HepG2 (cell line): ENCODE data around the gene COQ8A. TPM values are rescaled to one million over a fixed set of nuclear protein-coding genes. Genes with fewer than 3 reads are reported as not detected.

ENCODE experiments used
- BCL6 ChIP-seq: IDR thresholded peaks from 2 replicates; pipeline ENCODE4 v1.6.1; 2016; ENCODE audit warnings: missing genetic modification reagents, missing compliant biosample characterization
- CBX1 ChIP-seq: IDR thresholded peaks from one replicate; pipeline ENCODE4 v1.6.1; 2016; ENCODE audit warnings: antibody characterized with exemption, low read depth
- CEBPB ChIP-seq: IDR thresholded peaks from 2 replicates; pipeline ENCODE4 v1.6.1; 2011; ENCODE audit warnings: low read depth, low read length, improper control_type of control experiment, borderline replicate concordance
- ERF ChIP-seq: IDR thresholded peaks from 2 replicates; pipeline ENCODE4 v1.6.1; 2018; ENCODE audit warnings: missing biosample characterization, missing genetic modification reagents
- JARID2 ChIP-seq: sonication (generic); formaldehyde crosslinking; IDR thresholded peaks from 2 replicates; pipeline ENCODE4 v1.8.1; 2023; ENCODE audit warnings: missing genetic modification reagents, inconsistent platforms; ENCODE audit not compliant: insufficient replicate concordance
- MYC ChIP-seq: sonication (generic); formaldehyde crosslinking; IDR thresholded peaks from 2 replicates; pipeline ENCODE4 v1.9.0; 2021; ENCODE audit warnings: missing genetic modification reagents, borderline replicate concordance
- POGZ ChIP-seq: sonication (generic); formaldehyde crosslinking; IDR thresholded peaks from 2 replicates; pipeline ENCODE4 v1.4.0; 2020; ENCODE audit warnings: mild to moderate bottlenecking, missing genetic modification reagents
- PPARG ChIP-seq: conservative IDR thresholded peaks from 2 replicates; pipeline ENCODE4 v1.6.1; 2016; ENCODE audit warnings: missing biosample characterization, missing genetic modification reagents
- XRCC5 ChIP-seq: fragments of 200-400 bp; formaldehyde crosslinking; optimal IDR thresholded peaks from 2 replicates; pipeline ENCODE3; 2017; ENCODE audit warnings: mild to moderate bottlenecking, low read length
- ZBTB20 ChIP-seq: sonication (generic); formaldehyde crosslinking; IDR thresholded peaks from 2 replicates; pipeline ENCODE4 v1.8.1; 2023; ENCODE audit warnings: missing genetic modification reagents, low read depth, mild to moderate bottlenecking, borderline replicate concordance
- polyA plus RNA-seq, 8 experiments: library from polyadenylated mRNA; depleted of rRNA in 3 of 8; stranded (reverse) in 7 of 8; unstranded in 1 of 8; fragments of >200 nt; fragmentation: Illumina TruSeq in 4 of 8; extraction: Trizol in 4 of 8; gene quantifications; 2 replicates each; pipeline versions ENCODE4 v1.2.1 to v1.2.3, GENCODE V29; 2011 to 2016; ENCODE audit warnings: low read depth in 4 of 8, missing spikeins in 1 of 8, mixed read lengths in 1 of 8; ENCODE audit not compliant: insufficient read depth in 1 of 8
- total RNA-seq, 5 experiments: library from RNA; depleted of rRNA; stranded (reverse); fragments of >200 nt; fragmentation: Illumina TruSeq; extraction: Trizol; gene quantifications; 2 replicates each; pipeline ENCODE4 v1.2.3, GENCODE V29; 2016; ENCODE audit warnings: low read depth in 1 of 5
- TF ChIP-seq, protein P1 (sequence below): IDR thresholded peaks from 2 replicates; pipeline ENCODE4 v1.6.1; 2016; ENCODE audit warnings: low read depth
- TF ChIP-seq, protein P2 (sequence below): sonication (generic); formaldehyde crosslinking; IDR thresholded peaks from 2 replicates; pipeline ENCODE4 v1.5.1; 2020; ENCODE audit warnings: missing genetic modification reagents, mild to moderate bottlenecking, borderline replicate concordance
- TF ChIP-seq, protein P3 (sequence below), 2 experiments: sonication (generic) in 1 of 2; formaldehyde crosslinking in 1 of 2; IDR thresholded peaks; 2 replicates each; pipeline versions ENCODE4 v1.4.0 to v1.6.1; 2018 to 2020; ENCODE audit warnings: missing genetic modification reagents in 2 of 2, borderline replicate concordance in 1 of 2, low read depth in 1 of 2, mild to moderate bottlenecking in 1 of 2, missing biosample characterization in 1 of 2
- TF ChIP-seq, protein P4 (sequence below): sonication (generic); formaldehyde crosslinking; IDR thresholded peaks from 2 replicates; pipeline ENCODE4 v1.5.1; 2020; ENCODE audit warnings: mild to moderate bottlenecking, missing genetic modification reagents
- TF ChIP-seq, protein P5 (sequence below): sonication (generic); formaldehyde crosslinking; IDR thresholded peaks from 2 replicates; pipeline ENCODE4 v1.4.0; 2020; ENCODE audit warnings: missing genetic modification reagents, borderline replicate concordance

Gene COQ8A
- total and polyA plus RNA-seq, 2 of the 13 experiments (the other 11 are each of a cell fraction or from before 2014, with no cell fraction given): 60.4 to 88.7 TPM

DNA sequence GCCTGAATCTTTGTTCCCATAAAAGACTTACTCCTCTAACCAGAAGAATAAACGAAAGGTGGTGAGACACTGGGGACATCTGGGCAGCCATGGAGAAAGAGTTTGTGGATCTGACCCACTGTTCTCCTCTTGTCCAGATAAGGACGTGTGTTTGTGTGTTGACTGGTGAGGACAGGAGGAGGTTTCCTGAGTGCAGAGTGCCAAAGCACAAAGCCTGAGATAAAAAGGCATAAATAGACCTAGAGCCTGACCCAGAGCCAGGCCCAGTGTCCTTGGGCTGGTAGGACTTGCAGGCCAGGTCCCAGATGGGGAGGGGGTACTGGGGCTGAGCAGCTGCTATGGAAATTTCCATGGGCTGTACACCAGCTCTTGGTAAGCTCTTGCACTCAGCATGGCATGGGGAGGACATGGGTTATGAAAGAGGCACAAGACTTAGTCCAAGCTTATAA is 19.6 kb upstream of the COQ8A start (continued):
- TF ChIP-seq, protein P1, sequence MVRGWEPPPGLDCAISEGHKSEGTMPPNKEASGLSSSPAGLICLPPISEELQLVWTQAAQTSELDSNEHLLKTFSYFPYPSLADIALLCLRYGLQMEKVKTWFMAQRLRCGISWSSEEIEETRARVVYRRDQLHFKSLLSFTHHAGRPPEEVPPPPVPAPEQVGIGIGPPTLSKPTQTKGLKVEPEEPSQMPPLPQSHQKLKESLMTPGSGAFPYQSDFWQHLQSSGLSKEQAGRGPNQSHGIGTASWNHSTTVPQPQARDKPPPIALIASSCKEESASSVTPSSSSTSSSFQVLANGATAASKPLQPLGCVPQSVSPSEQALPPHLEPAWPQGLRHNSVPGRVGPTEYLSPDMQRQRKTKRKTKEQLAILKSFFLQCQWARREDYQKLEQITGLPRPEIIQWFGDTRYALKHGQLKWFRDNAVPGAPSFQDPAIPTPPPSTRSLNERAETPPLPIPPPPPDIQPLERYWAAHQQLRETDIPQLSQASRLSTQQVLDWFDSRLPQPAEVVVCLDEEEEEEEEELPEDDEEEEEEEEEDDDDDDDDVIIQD (CRISPR knock-in tag): peak; percentile 63; the same call in 1 of the 2 replicates
- TF ChIP-seq PPARG (0 out of 2 replicates have a peak, but pooled peaks have one; percentile 15), XRCC5 (peak; percentile 74), POGZ (peak; percentile 85), CEBPB (no peak), MYC (CRISPR knock-in tag) (peak; percentile 54; the same call in 1 of the 2 replicates), ZBTB20 (CRISPR knock-in tag) (peak; percentile 50; the same call in 1 of the 2 replicates), BCL6 (CRISPR knock-in tag) (peak; percentile 47; the same call in 1 of the 2 replicates), CBX1 (no peak), JARID2 (CRISPR knock-in tag) (peak; percentile 36), ERF (CRISPR knock-in tag) (peak; percentile 33; the same call in 1 of the 2 replicates)
- TF ChIP-seq, protein P2, sequence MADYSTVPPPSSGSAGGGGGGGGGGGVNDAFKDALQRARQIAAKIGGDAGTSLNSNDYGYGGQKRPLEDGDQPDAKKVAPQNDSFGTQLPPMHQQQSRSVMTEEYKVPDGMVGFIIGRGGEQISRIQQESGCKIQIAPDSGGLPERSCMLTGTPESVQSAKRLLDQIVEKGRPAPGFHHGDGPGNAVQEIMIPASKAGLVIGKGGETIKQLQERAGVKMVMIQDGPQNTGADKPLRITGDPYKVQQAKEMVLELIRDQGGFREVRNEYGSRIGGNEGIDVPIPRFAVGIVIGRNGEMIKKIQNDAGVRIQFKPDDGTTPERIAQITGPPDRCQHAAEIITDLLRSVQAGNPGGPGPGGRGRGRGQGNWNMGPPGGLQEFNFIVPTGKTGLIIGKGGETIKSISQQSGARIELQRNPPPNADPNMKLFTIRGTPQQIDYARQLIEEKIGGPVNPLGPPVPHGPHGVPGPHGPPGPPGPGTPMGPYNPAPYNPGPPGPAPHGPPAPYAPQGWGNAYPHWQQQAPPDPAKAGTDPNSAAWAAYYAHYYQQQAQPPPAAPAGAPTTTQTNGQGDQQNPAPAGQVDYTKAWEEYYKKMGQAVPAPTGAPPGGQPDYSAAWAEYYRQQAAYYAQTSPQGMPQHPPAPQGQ (CRISPR knock-in tag): no peak
- TF ChIP-seq, protein P3, sequence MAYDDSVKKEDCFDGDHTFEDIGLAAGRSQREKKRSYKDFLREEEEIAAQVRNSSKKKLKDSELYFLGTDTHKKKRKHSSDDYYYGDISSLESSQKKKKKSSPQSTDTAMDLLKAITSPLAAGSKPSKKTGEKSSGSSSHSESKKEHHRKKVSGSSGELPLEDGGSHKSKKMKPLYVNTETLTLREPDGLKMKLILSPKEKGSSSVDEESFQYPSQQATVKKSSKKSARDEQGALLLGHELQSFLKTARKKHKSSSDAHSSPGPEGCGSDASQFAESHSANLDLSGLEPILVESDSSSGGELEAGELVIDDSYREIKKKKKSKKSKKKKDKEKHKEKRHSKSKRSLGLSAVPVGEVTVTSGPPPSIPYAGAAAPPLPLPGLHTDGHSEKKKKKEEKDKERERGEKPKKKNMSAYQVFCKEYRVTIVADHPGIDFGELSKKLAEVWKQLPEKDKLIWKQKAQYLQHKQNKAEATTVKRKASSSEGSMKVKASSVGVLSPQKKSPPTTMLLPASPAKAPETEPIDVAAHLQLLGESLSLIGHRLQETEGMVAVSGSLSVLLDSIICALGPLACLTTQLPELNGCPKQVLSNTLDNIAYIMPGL (CRISPR knock-in tag; IDR thresholded peaks at IDR 0.05; ENCODE audit: borderline replicate concordance in 1 of 2, low read depth in 1 of 2): peak in 1 of 2 experiments; percentile 28; a peak in 1 of 4 replicates
- TF ChIP-seq, protein P4, sequence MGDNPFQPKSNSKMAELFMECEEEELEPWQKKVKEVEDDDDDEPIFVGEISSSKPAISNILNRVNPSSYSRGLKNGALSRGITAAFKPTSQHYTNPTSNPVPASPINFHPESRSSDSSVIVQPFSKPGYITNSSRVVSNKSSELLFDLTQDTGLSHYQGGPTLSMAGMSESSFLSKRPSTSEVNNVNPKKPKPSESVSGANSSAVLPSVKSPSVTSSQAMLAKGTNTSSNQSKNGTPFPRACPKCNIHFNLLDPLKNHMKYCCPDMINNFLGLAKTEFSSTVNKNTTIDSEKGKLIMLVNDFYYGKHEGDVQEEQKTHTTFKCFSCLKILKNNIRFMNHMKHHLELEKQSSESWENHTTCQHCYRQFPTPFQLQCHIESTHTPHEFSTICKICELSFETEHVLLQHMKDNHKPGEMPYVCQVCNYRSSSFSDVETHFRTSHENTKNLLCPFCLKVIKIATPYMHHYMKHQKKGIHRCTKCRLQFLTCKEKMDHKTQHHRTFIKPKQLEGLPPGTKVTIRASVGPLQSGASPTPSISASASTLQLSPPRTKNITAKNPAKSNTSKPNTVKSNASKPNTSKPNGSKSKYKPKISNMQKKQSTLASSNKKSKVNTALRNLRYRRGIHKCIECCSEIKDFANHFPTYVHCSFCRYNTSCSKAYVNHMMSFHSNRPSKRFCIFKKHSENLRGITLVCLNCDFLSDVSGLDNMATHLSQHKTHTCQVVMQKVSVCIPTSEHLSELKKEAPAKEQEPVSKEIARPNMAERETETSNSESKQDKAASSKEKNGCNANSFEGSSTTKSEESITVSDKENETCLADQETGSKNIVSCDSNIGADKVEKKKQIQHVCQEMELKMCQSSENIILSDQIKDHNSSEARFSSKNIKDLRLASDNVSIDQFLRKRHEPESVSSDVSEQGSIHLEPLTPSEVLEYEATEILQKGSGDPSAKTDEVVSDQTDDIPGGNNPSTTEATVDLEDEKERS (CRISPR knock-in tag): peak; percentile 20; the same call in 1 of the 2 replicates
- TF ChIP-seq, protein P5, sequence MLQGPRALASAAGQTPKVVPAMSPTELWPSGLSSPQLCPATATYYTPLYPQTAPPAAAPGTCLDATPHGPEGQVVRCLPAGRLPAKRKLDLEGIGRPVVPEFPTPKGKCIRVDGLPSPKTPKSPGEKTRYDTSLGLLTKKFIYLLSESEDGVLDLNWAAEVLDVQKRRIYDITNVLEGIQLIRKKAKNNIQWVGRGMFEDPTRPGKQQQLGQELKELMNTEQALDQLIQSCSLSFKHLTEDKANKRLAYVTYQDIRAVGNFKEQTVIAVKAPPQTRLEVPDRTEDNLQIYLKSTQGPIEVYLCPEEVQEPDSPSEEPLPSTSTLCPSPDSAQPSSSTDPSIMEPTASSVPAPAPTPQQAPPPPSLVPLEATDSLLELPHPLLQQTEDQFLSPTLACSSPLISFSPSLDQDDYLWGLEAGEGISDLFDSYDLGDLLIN (CRISPR knock-in tag): no peak
